Vagina (tissue), 2 donors: ENCODE measurements around the gene ACSF2. TPM values are rescaled to one million over a fixed set of nuclear protein-coding genes. Genes with fewer than 3 reads are reported as not detected.

Experiments
- DNase-seq, 2 donors: peaks; one replicate each; pipeline ENCODE4 v3.0.0-alpha.2; 2017; ENCODE audit errors: extremely low spot score in 2 of 2
- H3K27ac ChIP-seq: fragments of 200-600 bp; sonication (generic); one replicate; pipeline ENCODE4 v1.5.1; 2019
- H3K27me3 ChIP-seq: fragments of 200-600 bp; sonication (generic); one replicate; pipeline ENCODE4 v1.5.1; 2019
- H3K36me3 ChIP-seq, 2 donors: fragments of 200-600 bp; sonication (generic); one replicate each; pipeline ENCODE4 v1.5.1; 2017 to 2019
- H3K4me1 ChIP-seq: fragments of 200-600 bp; sonication (generic); one replicate; pipeline ENCODE4 v1.5.1; 2019
- H3K4me3 ChIP-seq, 2 donors: fragments of 200-600 bp; sonication (generic); 1 replicate in 1 of 2; 2 replicates in 1 of 2; pipeline ENCODE4 v1.5.1; 2016 to 2019
- H3K9me3 ChIP-seq: fragments of 200-600 bp; sonication (generic); one replicate; pipeline ENCODE4 v1.5.1; 2019
- CTCF ChIP-seq, 3 experiments: fragments of 450-650 bp in 2 of 3; fragments of 200-600 bp in 1 of 3; sonication (generic) in 1 of 3; IDR thresholded peaks; one replicate each; pipeline ENCODE4 v1.5.1; 2017 to 2019; ENCODE audit warnings: antibody characterized with exemption in 3 of 3, mild to moderate bottlenecking in 2 of 3, moderate library complexity in 2 of 3
- POLR2A ChIP-seq, 2 donors: fragments of 450-650 bp; IDR thresholded peaks; one replicate each; pipeline ENCODE4 v1.6.1; 2017; ENCODE audit warnings: antibody characterized with exemption in 2 of 2, mild to moderate bottlenecking in 2 of 2, moderate library complexity in 2 of 2
- POLR2AphosphoS5 ChIP-seq, 2 donors: sonication (generic); formaldehyde crosslinking; IDR thresholded peaks; one replicate each; pipeline ENCODE4 v1.9.0; 2017; ENCODE audit warnings: antibody characterized with exemption in 2 of 2, mild to moderate bottlenecking in 2 of 2, low read depth in 1 of 2; ENCODE audit not compliant: insufficient read depth in 1 of 2
- intact Hi-C: fragments of 100-400 bp; cut with DNase I; formaldehyde crosslinking; loops from one replicate; pipeline ENCODE4 v1.15.1; 2023
- total RNA-seq: library from RNA; depleted of rRNA; stranded (reverse); fragments of >200 nt; gene quantifications from one replicate; pipeline ENCODE4 v1.2.3, GENCODE V29; 2016

ACSF2 gene
- total RNA-seq, 1 donor from 2014 or later = 56.0 TPM

GRCh38 chr17:50487213-50488096, 61.4 kb downstream of the ACSF2 start:
- intact Hi-C loops = loop anchor here (10.0 kb wide), 1 partner anchor 357 kb away; no protein-coding TSS in a partner anchor
- no peak for DNase-seq
- Histone ChIP-seq H3K4me1 (no peaks in the 10 kb centered on the region), H3K9me3 (no peaks in the 10 kb centered on the region), H3K36me3 (peaks cover 0 to 19% of the 10 kb centered on the region in 2 donors), H3K27ac (no peak overlapping the region), H3K27me3 (no peaks in the 10 kb centered on the region), H3K4me3 (no peak overlapping the region)
- TF ChIP-seq POLR2AphosphoS5 (IDR thresholded peaks at IDR 0.05; ENCODE audit: insufficient read depth in 1 of 2, low read depth in 1 of 2) (peak; percentile 30 to 35), POLR2A (IDR thresholded peaks at IDR 0.05) (no peak)

GRCh38 chr17:50488880-50489279, 62.9 kb downstream of the ACSF2 start:
- TF ChIP-seq CTCF (IDR thresholded peaks at IDR 0.05) (no peak), POLR2AphosphoS5 (IDR thresholded peaks at IDR 0.05; ENCODE audit: insufficient read depth in 1 of 2, low read depth in 1 of 2) (no peak), POLR2A (IDR thresholded peaks at IDR 0.05) (no peak)
- Histone ChIP-seq H3K4me3 (no peak overlapping the region), H3K27ac (no peak overlapping the region), H3K27me3 (no peaks in the 10 kb centered on the region), H3K9me3 (no peaks in the 10 kb centered on the region), H3K4me1 (no peaks in the 10 kb centered on the region), H3K36me3 (peaks cover 0 to 16% of the 10 kb centered on the region in 2 donors)
- no peak for DNase-seq
- intact Hi-C loops = loop anchor here (10.0 kb wide), 1 partner anchor 356 kb away; no protein-coding TSS in a partner anchor

- Histone ChIP-seq H3K27ac (no peak overlapping the region), H3K27me3 (no peaks in the 10 kb centered on the region), H3K9me3 (no peaks in the 10 kb centered on the region), H3K4me3 (no peak overlapping the region), H3K4me1 (no peaks in the 10 kb centered on the region), H3K36me3 (peaks cover 0 to 6% of the 10 kb centered on the region in 2 donors)
- TF ChIP-seq POLR2AphosphoS5 (IDR thresholded peaks at IDR 0.05; ENCODE audit: insufficient read depth in 1 of 2, low read depth in 1 of 2) = no peak
- no peak for TF ChIP-seq CTCF (IDR thresholded peaks at IDR 0.05)
- no peak for TF ChIP-seq POLR2A (IDR thresholded peaks at IDR 0.05)
- DNase-seq = no peak
- intact Hi-C loops = no loop called here
Measured at GRCh38 chr17:50491505-50491904, 65.5 kb downstream of the ACSF2 start.

GRCh38 chr17:50492214-50492613, 66.2 kb downstream of the ACSF2 start:
- no peak for DNase-seq
- intact Hi-C loops = no loop called here

GRCh38 chr17:50493744-50494143, 67.7 kb downstream of the ACSF2 start:
- H3K27ac ChIP-seq = no peak overlapping the region
- no peaks in the 10 kb centered on the region for H3K36me3 ChIP-seq
- no peak for TF ChIP-seq CTCF (IDR thresholded peaks at IDR 0.05)
- TF ChIP-seq POLR2A (IDR thresholded peaks at IDR 0.05) = no peak
- TF ChIP-seq POLR2AphosphoS5 (IDR thresholded peaks at IDR 0.05; ENCODE audit: insufficient read depth in 1 of 2, low read depth in 1 of 2) = no peak
- H3K4me3 ChIP-seq = no peak overlapping the region
- H3K4me1 ChIP-seq = no peaks in the 10 kb centered on the region
- no peaks in the 10 kb centered on the region for H3K27me3 ChIP-seq
- intact Hi-C loops = no loop called here
- H3K9me3 ChIP-seq = no peaks in the 10 kb centered on the region
- no peak for DNase-seq

More at GRCh38 chr17:50492214-50492613, 66.2 kb downstream of the ACSF2 start:
- Histone ChIP-seq H3K9me3 (no peaks in the 10 kb centered on the region), H3K4me1 (no peaks in the 10 kb centered on the region), H3K27me3 (no peaks in the 10 kb centered on the region), H3K27ac (no peak overlapping the region), H3K36me3 (peaks cover 0 to 2% of the 10 kb centered on the region in 2 donors), H3K4me3 (no peak overlapping the region)
- TF ChIP-seq CTCF (IDR thresholded peaks at IDR 0.05) (no peak), POLR2A (IDR thresholded peaks at IDR 0.05) (no peak), POLR2AphosphoS5 (IDR thresholded peaks at IDR 0.05; ENCODE audit: insufficient read depth in 1 of 2, low read depth in 1 of 2) (no peak)
